ENCODE measurements around the gene JOSD1. TPM values are rescaled to one million over a fixed set of nuclear protein-coding genes. Genes with fewer than 3 reads are reported as not detected.

The JOSD1 gene
- total RNA-seq, result 41.7 TPM

DNA sequence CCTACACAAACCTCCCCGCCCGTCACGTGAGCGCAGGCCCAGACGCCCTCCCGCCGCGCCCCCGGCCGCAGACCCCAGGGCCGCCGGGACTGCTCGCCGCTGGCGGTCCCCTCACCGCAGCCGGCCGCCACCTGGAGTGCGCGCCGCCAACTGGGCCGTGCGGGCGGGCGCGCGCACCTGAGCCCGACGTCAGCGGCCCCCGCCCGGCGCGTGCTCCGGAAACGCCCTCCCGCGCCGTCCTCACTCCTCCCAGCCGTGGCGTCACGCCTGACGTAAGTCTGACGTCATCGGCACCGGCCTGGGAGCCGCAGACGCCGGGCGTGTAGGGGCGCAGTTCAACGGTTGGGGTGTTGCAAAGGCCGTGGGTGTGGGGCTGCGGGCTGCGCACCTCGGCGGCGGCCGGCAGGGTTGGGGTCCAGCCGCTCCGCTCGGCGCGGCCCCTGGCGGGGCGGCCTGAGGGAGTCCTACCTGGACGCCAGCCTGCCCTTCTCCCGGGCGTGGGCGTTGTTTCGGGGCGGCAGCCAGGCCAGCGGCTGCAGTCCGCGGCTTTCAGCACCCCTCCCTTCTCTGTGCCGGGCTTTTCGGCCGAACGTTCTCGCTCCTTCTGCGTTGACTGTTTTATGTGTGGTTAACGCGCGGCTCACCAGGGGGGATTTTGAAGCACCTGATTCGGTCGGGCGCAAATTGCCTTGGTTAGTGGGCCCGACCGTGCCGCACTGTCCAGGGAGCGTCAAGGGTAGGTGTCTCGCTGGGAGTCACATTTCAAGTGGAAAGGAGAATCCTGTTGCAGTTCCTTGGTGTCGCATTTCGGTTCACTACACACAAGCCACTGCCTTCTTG, at the start of gene JOSD1:
TSS of gene JOSD1 (minus strand) at position 155 of the 840 bp plus-strand sequence. CDS start 956 bp downstream, outside the sequence.

DNA sequence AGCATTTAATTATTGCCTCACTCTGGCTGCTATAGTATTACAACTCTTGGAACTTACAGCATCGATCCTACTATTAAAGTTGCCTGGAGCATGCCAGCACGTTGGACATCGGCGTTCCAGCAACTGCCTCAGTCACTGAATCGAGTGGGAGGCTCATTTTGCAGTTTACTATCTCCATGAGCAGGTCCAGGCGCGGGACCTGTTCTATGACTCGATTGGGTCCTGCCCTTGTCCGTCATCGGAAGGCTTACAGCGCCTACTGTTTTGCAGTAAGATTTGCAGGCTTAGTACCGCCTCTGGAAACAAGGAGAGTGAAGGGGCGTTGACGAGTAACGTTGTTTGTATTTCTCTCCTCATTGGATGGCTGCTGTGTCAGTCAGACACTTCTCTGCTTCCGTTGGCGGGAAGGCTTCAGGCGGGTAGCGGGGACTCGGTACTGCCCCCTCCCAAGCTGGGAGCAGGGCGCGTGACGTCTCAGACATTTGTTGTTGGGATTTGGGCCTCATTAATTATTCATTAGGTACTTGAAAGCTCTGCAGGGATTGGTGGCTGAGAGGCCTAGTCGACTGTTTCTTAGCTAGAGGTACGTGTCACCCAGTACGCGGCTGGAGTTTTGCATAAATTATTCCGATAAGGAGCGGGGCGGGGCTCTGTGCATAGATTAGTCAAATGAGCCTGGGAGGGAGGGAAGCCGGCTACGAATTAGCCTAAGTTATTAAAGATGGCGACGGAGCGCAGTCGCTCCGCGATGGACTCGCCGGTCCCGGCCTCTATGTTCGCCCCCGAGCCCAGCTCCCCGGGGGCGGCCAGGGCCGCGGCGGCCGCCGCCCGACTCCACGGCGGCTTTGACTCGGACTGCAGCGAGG, 4.7 kb upstream of the JOSD1 start, which contains the start of gene GTPBP1:
TSS of gene GTPBP1 (plus strand) at position 710 of the 866 bp plus-strand sequence. CDS start at position 722, 12 bp downstream.

DNA sequence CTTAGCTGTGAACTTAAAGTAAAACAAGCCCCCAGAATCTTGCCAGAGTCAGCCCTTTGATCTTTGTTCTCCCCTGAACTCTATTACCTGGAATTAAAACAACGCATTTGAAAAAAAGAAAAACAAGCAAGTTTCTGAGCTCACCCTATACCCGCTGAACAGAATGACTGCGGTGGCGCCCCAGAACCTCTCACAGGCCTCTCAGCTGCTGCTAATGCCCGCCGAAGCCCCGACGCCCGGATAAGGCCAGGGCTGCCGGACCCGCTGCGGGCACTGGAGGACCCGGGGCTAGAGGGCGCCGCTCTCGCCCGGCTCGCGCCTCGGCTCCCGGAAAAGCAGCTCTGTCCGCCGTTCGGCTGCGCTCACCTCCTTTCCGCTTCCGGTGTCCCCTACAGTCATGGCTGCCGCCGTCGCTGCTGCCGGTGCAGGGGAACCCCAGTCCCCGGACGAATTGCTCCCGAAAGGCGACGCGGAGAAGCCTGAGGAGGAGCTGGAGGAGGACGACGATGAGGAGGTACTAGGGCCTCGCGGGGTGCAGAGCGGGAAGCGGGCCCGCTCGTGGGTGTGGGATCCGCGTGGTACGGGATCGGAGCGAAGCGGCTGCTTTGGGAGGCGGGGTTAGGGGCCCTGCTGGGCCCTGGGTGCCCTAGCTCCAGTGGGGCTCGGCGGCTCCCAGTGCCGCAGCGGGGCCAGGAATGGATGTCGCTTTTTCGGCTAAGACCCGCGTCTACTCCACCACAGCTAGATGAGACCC, 19.0 kb downstream of the JOSD1 start, which contains the start of gene TOMM22:
TSS of gene TOMM22 (plus strand) at position 376 of the 754 bp plus-strand sequence. CDS start at position 398, 22 bp downstream.

DNA sequence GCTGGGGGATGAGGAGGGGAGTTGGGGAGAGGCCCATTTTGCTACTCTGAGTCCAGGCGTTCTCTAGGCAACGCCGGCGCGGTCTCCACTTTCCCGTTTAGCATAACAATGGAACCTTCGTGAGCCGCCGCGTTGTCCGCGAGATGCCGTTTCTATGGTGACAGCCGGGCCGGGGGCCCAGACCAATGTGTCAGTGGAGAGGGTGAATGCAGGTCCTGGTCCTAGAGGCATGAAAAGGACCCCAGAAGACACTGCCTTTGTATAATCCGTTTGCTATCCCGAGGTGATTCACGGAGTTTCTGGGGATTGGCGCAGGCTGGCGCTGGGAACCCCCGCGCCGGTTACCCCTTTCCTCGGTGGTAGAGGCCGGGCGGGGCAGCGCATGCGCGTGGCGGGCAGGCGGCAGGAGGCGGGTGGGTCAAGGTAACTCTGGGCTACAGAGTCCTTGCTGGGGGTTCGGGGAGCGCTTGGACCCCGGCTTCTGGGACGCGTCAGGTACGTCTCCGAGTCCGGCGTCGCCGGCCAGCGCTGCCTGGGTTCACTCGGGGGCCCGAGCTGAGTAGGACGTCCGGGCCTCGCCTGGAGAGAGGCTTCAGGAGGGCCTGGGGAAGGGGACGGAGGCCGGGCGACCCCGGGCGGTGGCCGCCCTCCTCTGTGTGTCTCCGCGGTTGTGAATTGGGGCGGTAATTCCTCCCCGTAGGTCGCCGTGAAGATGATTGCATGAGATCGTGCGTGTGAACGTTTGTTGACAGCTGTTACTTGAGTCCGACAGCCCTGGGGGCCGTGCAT, 44.3 kb downstream of the JOSD1 start, which contains the start of the genes CBY1 and FAM227A:
TSS of gene CBY1 (plus strand) at position 383 of the 789 bp plus-strand sequence. CDS start 11,417 bp downstream, outside the sequence.
TSS of gene FAM227A (minus strand) at position 137 of the 789 bp plus-strand sequence. CDS start 6,224 bp downstream, outside the sequence.

Small RNAs within 50 kb of the gene (small RNA-seq; reads per million reads assigned to genes)
- not detected for gene AL021707.8 (ENCODE audit: low replicate concordance)

Other genes with a start within 250 kb of the JOSD1 start
- gene KCNJ4, start 245.7 kb downstream of the JOSD1 start, total RNA-seq, result 0.41 TPM
- gene KDELR3, start 232.8 kb downstream of the JOSD1 start, total RNA-seq, result 10.0 TPM
- 1,686 TPM for gene DDX17, start 194.6 kb downstream of the JOSD1 start, total RNA-seq
- gene DMC1, start 130.8 kb downstream of the JOSD1 start, total RNA-seq, result 2.9 TPM
- gene FAM227A, start 44.6 kb downstream of the JOSD1 start, total RNA-seq, result 9.8 TPM
- 24.6 TPM for gene CBY1, start 44.3 kb downstream of the JOSD1 start, total RNA-seq
- 41.5 TPM for gene TOMM22, start 19.0 kb downstream of the JOSD1 start, total RNA-seq
- gene GTPBP1, start 5.0 kb upstream of the JOSD1 start, total RNA-seq, result 57.7 TPM
- gene SUN2, start 55.1 kb upstream of the JOSD1 start, total RNA-seq, result 101 TPM
- 25.4 TPM for gene DNAL4, start 93.2 kb upstream of the JOSD1 start, total RNA-seq
- 6.9 TPM for gene NPTXR, start 143.1 kb upstream of the JOSD1 start, total RNA-seq
- 33.5 TPM for gene CBX6, start 171.3 kb upstream of the JOSD1 start, total RNA-seq